K562 (cell line): ENCODE data around the gene HMCN2. TPM values are rescaled to one million over a fixed set of nuclear protein-coding genes. Genes with fewer than 3 reads are reported as not detected.

ENCODE experiments used
- E2F6 ChIP-seq, 2 experiments: IDR thresholded peaks; 2 replicates each; pipeline ENCODE4 v1.6.1; 2011; ENCODE audit warnings: borderline replicate concordance in 1 of 2, control low read depth in 1 of 2, low read depth in 1 of 2, low read length in 1 of 2, mild to moderate bottlenecking in 1 of 2, mixed read lengths in 1 of 2, moderate library complexity in 1 of 2; ENCODE audit not compliant: insufficient read depth in 1 of 2, insufficient read length in 1 of 2, poor library complexity in 1 of 2, severe bottlenecking in 1 of 2; ENCODE audit errors: extremely low read depth in 1 of 2
- KLF1 ChIP-seq: fragments of 450-650 bp; IDR thresholded peaks from 2 replicates; pipeline ENCODE4 v1.6.1; 2016; ENCODE audit warnings: missing genetic modification characterization, missing compliant biosample characterization
- MGA ChIP-seq: fragments of 450-650 bp; IDR thresholded peaks from 2 replicates; pipeline ENCODE4 v1.6.1; 2016; ENCODE audit warnings: mild to moderate bottlenecking, moderate library complexity
- MYC ChIP-seq, 2 experiments: fragments of 250-450 bp in 1 of 2; sonication (Bioruptor Pico) in 1 of 2; IDR thresholded peaks; 2 replicates each; pipeline versions ENCODE4 v1.5.1 to v1.6.1; 2012 to 2021; ENCODE audit warnings: low read depth in 2 of 2, borderline replicate concordance in 1 of 2, improper control_type of control experiment in 1 of 2, low read length in 1 of 2, mild to moderate bottlenecking in 1 of 2, moderate library complexity in 1 of 2
- POLR2G ChIP-seq: fragments of 200-400 bp; formaldehyde crosslinking; IDR thresholded peaks from 2 replicates; pipeline ENCODE4 v1.6.1; 2017; ENCODE audit warnings: low read depth, mild to moderate bottlenecking, antibody characterized with exemption, low read length, moderate library complexity
- RBFOX2 ChIP-seq: fragments of 200-400 bp; formaldehyde crosslinking; IDR thresholded peaks from 2 replicates; pipeline ENCODE4 v1.6.1; 2017; ENCODE audit warnings: low read depth, mild to moderate bottlenecking, low read length, moderate library complexity
- ZNF212 ChIP-seq: fragments of 450-650 bp; formaldehyde crosslinking; IDR thresholded peaks from 2 replicates; pipeline ENCODE4 v1.4.0; 2020; ENCODE audit warnings: mild to moderate bottlenecking
- polyA plus RNA-seq, 8 experiments: library from polyadenylated mRNA; depleted of rRNA in 4 of 8; stranded (reverse) in 5 of 8; unstranded in 3 of 8; fragments of >200 nt; fragmentation: Nextera tagmentation in 2 of 8; fragmentation: Illumina TruSeq in 1 of 8; extraction: Ambion mirVana in 2 of 8; extraction: Trizol in 1 of 8; gene quantifications; 2 replicates each; pipeline versions ENCODE4 v1.2.1 to v1.2.3, GENCODE V29; 2011 to 2014; ENCODE audit warnings: inconsistent platforms in 1 of 8, missing spikeins in 1 of 8
- total RNA-seq, 7 experiments: library from RNA; depleted of rRNA in 6 of 7; stranded (reverse); fragments of >200 nt in 6 of 7; fragmentation: Illumina TruSeq in 2 of 7; extraction: Trizol in 2 of 7; gene quantifications; 2 replicates each; pipeline versions ENCODE4 v1.2.1 to v1.2.3, GENCODE V29; 2011 to 2021; ENCODE audit warnings: low replicate concordance in 1 of 7
- TF ChIP-seq, protein P1 (sequence below): fragments of 200-800 bp; sonication (Bioruptor generic); IDR thresholded peaks from 2 replicates; pipeline ENCODE4 v1.6.1; 2017; ENCODE audit warnings: missing genetic modification characterization, missing compliant biosample characterization
- TF ChIP-seq, protein P2 (sequence below): fragments of 450-650 bp; IDR thresholded peaks from 2 replicates; pipeline ENCODE4 v1.6.1; 2016; ENCODE audit warnings: low read depth, mild to moderate bottlenecking, moderate library complexity

HMCN2 gene
- total and polyA plus RNA-seq, 9 of the 15 experiments (the other 6 are each of a cell fraction or from before 2014, with no cell fraction given), result 0.01 TPM; not detected in 8

DNA sequence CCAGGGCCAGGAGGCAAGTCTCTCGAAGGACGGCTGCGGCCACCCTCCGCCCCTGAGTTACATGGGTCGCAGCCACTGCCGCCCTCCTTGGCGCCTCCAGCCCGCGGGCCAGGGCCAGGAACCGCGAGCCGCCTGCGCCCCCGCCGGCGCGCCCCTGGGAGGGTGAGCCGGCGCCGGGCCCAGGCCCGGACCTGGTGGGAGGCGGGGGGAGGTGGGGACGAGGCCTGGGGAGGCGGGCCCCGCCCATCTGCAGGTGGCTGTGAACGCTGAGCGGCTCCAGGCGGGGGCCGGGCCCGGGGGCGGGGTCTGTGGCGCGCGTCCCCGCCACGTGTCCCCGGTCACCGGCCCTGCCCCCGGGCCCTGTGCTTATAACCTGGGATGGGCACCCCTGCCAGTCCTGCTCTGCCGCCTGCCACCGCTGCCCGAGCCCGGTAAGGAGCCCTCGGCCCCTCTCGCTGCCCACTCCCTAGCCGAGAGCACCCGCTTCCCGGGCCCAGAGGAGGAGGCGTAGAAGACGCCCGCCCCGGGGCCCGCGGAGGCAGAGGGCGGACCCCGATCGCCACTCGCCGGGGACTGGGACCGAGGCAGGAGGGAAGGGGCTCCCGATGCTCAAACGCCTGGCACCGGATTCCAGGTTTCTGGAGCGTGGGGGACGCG, 179.1 kb downstream of the HMCN2 start, which contains the start of gene ASS1 (continued):
- TF ChIP-seq RBFOX2, result peak; percentile 66
- peak; percentile 72 for TF ChIP-seq MGA
- TF ChIP-seq KLF1 (tag), result no peak
- TF ChIP-seq ZNF212 (CRISPR knock-in tag), result no peak
- TF ChIP-seq, protein P1, sequence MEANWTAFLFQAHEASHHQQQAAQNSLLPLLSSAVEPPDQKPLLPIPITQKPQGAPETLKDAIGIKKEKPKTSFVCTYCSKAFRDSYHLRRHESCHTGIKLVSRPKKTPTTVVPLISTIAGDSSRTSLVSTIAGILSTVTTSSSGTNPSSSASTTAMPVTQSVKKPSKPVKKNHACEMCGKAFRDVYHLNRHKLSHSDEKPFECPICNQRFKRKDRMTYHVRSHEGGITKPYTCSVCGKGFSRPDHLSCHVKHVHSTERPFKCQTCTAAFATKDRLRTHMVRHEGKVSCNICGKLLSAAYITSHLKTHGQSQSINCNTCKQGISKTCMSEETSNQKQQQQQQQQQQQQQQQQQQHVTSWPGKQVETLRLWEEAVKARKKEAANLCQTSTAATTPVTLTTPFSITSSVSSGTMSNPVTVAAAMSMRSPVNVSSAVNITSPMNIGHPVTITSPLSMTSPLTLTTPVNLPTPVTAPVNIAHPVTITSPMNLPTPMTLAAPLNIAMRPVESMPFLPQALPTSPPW (CRISPR knock-in tag), result peak; percentile 74
- TF ChIP-seq, protein P2, sequence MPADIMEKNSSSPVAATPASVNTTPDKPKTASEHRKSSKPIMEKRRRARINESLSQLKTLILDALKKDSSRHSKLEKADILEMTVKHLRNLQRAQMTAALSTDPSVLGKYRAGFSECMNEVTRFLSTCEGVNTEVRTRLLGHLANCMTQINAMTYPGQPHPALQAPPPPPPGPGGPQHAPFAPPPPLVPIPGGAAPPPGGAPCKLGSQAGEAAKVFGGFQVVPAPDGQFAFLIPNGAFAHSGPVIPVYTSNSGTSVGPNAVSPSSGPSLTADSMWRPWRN, result peak; percentile 57
- TF ChIP-seq MYC (IDR thresholded peaks at IDR 0.05; ENCODE audit: low read depth, low read length), result peak; percentile 67; the same call in 1 of the 2 replicates
- no peak for TF ChIP-seq MYC (CRISPR knock-in tag; IDR thresholded peaks at IDR 0.05; ENCODE audit: borderline replicate concordance, low read depth)
- peak; percentile 59 for TF ChIP-seq POLR2G
- peak; percentile 48 to 60 for TF ChIP-seq E2F6 (IDR thresholded peaks at IDR 0.05; ENCODE audit: borderline replicate concordance in 1 of 2, extremely low read depth in 1 of 2, insufficient read depth in 1 of 2, insufficient read length in 1 of 2, low read depth in 1 of 2, low read length in 1 of 2, poor library complexity in 1 of 2, severe bottlenecking in 1 of 2)
